ENCODE data around the gene PRKAR2B.

Gene PRKAR2B

GRCh38 chr7:107185716-107186115 is 141.2 kb downstream of the PRKAR2B start:
- DNase-seq (ENCODE audit: low read depth), result peak; percentile 17

GRCh38 chr7:107186240-107186639 is 141.7 kb downstream of the PRKAR2B start:
- DNase-seq (ENCODE audit: low read depth), result no peak

- DNase-seq (ENCODE audit: low read depth), result no peak
Observed at GRCh38 chr7:107187774-107188173, 143.3 kb downstream of the PRKAR2B start.

GRCh38 chr7:107190090-107190489 is 145.6 kb downstream of the PRKAR2B start:
- DNase-seq (ENCODE audit: low read depth), result no peak

GRCh38 chr7:107194052-107194451 is 149.5 kb downstream of the PRKAR2B start:
- DNase-seq (ENCODE audit: low read depth), result no peak

DNA sequence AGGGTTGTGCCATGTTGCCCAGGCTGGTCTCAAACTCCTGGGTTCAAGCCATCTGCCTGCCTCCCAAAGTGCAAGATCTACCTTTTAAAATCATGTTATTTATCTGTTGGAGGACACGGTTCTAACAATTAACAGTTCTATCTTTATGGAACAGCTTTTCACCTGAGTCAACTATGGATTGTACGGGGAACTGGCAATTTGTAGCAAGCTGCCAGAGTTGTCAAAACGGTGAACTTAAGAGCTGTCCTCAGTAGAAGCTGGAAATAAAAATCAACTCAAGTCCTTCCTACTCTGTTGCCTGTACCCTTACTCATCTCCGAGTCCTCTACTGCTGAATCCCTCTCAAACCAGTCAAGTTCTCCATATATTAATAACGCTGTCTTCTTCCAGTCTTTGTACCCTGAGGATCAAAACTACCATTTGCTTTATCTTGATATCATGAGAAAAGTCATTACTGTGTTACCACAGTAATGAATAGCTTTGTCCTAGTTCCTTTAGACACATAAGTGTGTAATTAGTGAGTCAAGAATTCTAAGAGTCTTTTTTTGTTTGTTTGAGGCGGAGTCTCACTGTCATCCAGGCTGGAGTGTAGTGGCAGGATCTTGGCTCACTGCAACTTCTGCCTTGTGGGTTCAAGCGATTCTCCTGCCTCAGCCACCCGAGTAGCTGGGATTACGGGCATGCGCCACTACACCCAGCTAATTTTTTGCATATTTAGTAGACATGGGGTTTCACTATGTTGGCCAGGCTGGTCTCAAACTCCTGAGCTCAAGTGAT is 152.5 kb downstream of the PRKAR2B start:
- peak; percentile 16 for DNase-seq (ENCODE audit: low read depth)

- DNase-seq (ENCODE audit: low read depth), result peak; percentile 46
Observed at GRCh38 chr7:107201795-107202450, 157.4 kb downstream of the PRKAR2B start.

- DNase-seq (ENCODE audit: low read depth), result no peak
Observed at GRCh38 chr7:107203607-107204006, 159.1 kb downstream of the PRKAR2B start.

DNA sequence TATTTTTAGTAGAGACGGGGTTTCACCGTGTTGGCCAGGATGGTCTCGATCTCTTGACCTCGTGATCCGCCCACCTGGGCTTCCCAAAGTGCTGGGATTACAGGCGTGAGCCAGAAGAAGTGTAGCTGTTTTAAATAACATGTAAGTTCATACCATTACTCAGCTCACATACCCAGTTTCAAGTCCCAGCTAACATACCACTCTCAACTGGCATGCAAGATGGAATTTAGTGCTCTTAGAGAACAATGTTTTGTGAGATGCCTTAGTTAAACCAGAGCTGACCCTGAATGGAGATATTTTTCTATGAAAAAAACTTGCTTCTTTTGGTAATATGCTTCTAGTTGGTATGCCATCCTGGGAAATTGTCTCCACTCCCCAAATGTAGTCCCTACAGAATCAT is 161.6 kb downstream of the PRKAR2B start:
- peak; percentile 43 for DNase-seq (ENCODE audit: low read depth)

DNA sequence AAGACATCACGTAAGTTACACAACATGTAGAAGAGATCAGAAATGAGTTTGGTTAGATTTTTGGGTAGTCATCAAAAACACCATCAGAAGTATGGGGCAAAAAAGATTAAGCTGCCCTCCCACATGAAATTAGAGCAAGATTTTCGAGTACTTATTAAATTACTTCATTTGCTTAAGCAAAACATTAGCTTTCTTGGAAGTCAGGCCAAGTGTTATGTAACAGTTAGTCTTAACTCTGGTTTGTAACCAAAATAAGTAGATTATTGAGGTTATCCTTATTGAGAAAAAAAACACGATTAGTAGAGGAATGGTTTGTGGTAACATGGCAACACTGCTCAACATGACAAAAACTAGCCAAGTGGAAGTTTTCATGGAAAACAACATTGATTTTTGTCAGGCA is 162.2 kb downstream of the PRKAR2B start:
- DNase-seq (ENCODE audit: low read depth), result no peak

- no peak for DNase-seq (ENCODE audit: low read depth)
Observed at GRCh38 chr7:107207459-107207858, 163.0 kb downstream of the PRKAR2B start.

DNA sequence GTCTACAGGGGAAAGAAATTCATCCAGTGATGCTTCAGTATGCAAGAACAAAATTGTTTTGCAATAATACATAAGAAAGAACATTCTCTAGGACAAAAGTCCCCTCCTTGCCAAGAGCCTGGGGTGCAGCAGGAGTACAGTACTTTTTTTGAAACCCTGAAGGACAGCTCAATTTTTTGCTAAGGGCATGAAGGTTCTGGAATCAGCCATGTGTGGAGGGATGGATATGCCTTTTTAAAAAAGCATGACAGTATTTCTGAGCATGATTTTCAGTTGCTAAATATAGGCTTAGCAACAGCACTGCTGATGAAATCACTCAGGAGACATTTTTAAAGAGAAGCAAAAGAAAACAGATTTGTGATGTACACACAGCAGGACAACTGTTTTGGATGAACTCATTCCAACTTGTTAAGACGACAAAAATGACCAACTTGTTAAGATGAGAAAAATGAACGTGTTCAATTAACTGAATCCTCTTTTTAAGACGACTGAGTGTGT is 163.6 kb downstream of the PRKAR2B start:
- peak; percentile 72 for DNase-seq (ENCODE audit: low read depth)

DNA sequence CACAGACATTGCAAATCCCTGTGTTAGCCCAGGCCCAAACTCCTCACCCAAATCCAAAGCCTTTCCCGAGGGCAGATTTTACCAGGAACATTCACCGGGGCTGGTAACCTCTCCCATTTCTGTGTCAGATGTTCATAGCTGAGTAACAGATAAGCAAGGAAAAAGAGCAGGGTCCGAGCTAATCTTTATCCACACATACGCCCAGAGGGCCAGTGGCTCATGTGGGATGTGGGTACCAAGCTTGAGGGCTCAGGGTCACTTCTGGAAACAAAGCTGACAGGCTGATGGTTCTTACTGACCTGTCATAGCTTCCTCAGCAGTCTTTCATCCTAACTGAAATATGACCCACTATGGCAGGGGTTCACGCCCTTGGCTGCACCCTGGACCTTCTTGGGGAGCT is 164.1 kb downstream of the PRKAR2B start:
- no peak for DNase-seq (ENCODE audit: low read depth)

GRCh38 chr7:107209565-107209964 is 165.1 kb downstream of the PRKAR2B start:
- DNase-seq (ENCODE audit: low read depth), result no peak

- no peak for DNase-seq (ENCODE audit: low read depth)
Observed at GRCh38 chr7:107210400-107210799, 165.9 kb downstream of the PRKAR2B start.
